Testis (tissue), 2 donors: Measurements from ENCODE around the gene PAX7.

Source experiments
- CTCF ChIP-seq, 3 experiments: fragments of 450-650 bp in 2 of 3; fragments of 200-600 bp in 1 of 3; sonication (generic) in 1 of 3; IDR thresholded peaks; one replicate each; pipeline ENCODE4 v1.5.1; 2016 to 2019; ENCODE audit warnings: antibody characterized with exemption in 3 of 3, mild to moderate bottlenecking in 2 of 3, moderate library complexity in 1 of 3
- POLR2A ChIP-seq: fragments of 450-650 bp; IDR thresholded peaks from one replicate; pipeline ENCODE4 v1.6.1; 2017; ENCODE audit warnings: antibody characterized with exemption, mild to moderate bottlenecking, moderate library complexity

DNA sequence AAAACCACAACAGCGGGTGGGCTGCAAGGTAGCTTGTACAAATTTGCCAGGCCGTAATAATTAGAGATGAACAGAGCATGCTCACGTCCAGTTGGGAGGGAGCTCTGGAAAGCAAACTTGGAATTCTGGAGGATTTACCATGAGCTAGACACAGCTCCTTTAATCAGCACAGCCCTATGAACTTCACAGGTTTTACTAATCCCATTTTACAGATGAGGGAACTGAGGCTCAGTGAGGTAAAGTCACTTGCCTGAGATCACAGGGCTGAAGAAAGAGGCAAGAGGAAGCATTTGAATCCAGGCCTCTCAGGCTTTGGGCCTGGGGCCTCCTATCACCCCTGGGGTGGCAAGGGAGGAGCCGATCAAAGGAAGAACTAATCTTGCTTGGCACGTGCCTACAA lies 24.0 kb downstream of the PAX7 start:
- no peak for TF ChIP-seq CTCF (IDR thresholded peaks at IDR 0.05)
- no peak for TF ChIP-seq POLR2A
